ENCODE data around the gene MAN2B2.

MAN2B2 gene

DNA sequence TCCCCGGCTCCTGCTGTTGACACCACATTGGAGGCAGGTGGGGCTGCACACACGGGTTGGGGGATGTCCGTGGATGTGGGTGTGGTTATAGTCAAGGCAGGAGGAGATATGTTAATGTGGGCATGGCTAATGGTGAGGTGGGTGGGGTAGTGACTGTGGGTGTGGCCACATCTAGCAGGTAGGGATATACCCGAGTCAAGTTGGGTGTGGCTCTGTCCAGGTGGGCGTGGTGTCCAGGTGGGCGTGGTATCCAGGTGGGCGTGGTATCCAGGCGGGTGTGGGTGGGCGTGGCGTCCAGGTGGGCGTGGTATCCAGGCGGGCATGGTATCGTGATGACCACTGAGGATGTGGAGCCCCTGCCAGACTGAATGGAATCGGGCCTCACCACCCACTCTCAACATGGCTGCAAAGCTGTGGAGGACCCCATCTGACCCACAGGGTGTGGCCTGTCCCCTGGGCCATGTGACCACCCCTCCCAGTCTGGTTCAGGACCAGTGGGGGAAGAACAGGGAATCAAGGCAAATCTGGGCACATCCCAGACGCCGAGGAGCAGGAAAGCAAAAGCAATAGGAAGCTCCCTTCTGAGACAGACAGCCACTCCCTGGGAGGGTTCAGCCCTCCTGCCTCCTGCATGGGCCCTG lies 21.0 kb downstream of the MAN2B2 start:
- DNase-seq = no peak

DNA sequence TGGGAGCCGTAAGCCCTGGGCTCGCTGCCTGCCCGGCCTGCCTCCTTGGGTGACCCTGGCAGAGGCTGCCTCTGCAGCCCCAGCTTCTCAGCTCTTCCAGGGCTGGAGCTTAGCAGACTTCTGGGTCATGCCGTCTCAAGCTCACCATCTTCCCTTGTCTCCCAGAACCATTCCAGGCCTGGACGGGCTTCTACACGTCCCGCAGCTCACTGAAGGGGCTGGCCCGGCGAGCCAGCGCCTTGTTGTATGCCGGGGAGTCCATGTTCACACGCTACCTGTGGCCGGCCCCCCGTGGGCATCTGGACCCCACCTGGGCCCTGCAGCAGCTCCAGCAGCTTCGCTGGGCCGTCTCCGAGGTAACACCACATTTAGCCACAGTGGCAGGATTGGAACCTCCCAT lies 22.0 kb downstream of the MAN2B2 start:
- DNase-seq = no peak

GRCh38 chr4:6598127-6598526 lies 23.1 kb downstream of the MAN2B2 start:
- no peak for DNase-seq

GRCh38 chr4:6598641-6599040 lies 23.7 kb downstream of the MAN2B2 start:
- DNase-seq = no peak

- no peak for DNase-seq
Observed at GRCh38 chr4:6601661-6602250, 26.8 kb downstream of the MAN2B2 start.

DNA sequence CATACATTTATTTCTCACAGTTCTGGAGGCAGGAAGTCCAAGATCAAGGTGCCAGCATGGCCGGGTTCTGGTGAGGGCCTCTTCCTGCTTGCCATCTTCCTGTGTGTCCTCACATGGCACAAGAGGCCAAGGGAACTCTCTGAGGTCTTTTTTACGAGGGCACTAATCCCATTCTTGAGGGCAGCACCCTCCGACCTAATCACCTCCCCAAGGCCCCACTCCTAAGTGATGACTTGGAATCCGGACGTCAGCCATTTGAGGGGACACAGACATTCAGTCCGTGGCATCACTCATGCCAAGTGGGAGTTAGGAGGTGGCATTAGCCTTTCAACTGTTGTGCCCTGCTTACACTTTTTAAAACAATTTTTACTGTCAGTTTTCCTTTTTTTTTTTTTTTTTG lies 27.3 kb downstream of the MAN2B2 start:
- DNase-seq = no peak

DNA sequence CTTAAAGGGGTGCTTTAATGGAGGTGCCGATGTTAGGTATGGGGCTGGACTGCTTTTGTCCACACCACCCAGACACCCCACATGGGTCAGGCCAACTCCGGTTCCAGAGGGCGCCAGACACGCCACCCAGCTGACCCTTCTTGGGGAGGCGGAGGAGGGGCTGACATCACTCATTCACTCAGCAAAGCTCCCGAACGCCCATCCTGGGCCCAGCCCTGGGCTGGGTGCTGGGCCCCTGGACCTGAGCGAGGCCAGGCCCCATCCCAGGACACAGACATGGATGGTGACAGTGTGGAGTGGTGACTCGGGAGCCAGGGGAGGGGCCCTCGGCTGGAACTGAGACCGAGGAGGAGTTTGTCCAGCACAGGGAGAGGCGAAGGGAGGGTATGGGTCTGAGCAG lies 28.1 kb downstream of the MAN2B2 start:
- no peak for DNase-seq

DNA sequence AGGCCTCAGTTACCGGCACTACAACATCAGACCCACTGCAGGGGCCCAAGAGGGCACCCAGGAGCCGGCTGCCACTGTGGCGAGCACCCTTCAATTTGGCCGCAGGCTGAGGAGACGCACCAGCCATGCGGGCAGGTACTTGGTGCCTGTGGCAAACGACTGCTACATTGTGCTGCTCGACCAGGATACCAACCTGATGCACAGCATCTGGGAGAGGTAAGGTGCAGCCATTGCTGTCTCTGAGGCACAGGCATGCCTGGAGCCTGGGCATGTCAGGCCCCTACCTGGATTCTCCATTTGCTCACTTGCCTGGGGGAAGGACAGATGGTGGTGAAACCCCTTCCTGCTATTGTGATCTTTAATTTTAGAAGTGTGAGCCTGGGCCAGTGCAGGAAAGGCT lies 30.1 kb downstream of the MAN2B2 start:
- DNase-seq = no peak

GRCh38 chr4:6605605-6606004 lies 30.6 kb downstream of the MAN2B2 start:
- DNase-seq = no peak

- no peak for DNase-seq
Observed at GRCh38 chr4:6606465-6607235, 31.7 kb downstream of the MAN2B2 start.

DNA sequence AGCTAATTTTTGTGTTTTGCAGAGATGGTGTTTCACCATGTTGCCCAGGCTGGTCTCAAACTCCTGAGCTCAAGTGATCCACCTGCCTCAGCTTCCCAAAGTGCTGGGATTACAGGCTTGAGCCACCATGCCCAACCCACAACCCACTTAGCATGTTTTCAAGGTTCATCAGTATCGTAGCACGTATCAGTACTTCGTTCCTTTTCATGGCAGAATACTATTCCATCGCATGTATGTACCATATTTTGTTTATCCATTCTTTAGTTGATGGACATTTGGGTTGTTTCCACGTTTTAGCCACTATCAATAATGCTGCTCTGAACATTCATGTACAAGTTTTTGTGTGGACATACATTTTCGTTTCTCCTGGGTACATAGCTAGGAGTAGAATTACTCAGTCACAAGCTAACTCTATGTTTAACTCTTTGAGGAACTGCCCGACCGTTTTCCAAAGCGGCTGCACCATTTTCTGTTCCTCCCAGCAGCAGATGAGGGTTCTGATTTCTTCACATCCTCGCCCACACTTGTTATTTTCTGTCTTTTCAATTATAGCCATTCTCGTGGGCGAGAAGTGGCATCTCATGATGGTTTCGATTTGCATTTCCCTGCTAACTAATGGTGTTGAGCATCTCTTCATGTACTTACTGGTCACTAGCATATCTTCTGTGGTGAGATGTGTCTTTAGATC lies 32.5 kb downstream of the MAN2B2 start:
- no peak for DNase-seq

GRCh38 chr4:6608758-6609414 lies 33.9 kb downstream of the MAN2B2 start:
- no peak for DNase-seq

- DNase-seq = no peak
Observed at GRCh38 chr4:6609415-6610079, 34.6 kb downstream of the MAN2B2 start.

- no peak for DNase-seq
Observed at GRCh38 chr4:6610856-6611430, 36.0 kb downstream of the MAN2B2 start.

- no peak for DNase-seq
Observed at GRCh38 chr4:6612961-6613675, 38.1 kb downstream of the MAN2B2 start.

- DNase-seq = no peak
Observed at GRCh38 chr4:6613676-6614651, 39.0 kb downstream of the MAN2B2 start.

GRCh38 chr4:6614701-6615230 lies 39.8 kb downstream of the MAN2B2 start:
- DNase-seq = no peak

DNA sequence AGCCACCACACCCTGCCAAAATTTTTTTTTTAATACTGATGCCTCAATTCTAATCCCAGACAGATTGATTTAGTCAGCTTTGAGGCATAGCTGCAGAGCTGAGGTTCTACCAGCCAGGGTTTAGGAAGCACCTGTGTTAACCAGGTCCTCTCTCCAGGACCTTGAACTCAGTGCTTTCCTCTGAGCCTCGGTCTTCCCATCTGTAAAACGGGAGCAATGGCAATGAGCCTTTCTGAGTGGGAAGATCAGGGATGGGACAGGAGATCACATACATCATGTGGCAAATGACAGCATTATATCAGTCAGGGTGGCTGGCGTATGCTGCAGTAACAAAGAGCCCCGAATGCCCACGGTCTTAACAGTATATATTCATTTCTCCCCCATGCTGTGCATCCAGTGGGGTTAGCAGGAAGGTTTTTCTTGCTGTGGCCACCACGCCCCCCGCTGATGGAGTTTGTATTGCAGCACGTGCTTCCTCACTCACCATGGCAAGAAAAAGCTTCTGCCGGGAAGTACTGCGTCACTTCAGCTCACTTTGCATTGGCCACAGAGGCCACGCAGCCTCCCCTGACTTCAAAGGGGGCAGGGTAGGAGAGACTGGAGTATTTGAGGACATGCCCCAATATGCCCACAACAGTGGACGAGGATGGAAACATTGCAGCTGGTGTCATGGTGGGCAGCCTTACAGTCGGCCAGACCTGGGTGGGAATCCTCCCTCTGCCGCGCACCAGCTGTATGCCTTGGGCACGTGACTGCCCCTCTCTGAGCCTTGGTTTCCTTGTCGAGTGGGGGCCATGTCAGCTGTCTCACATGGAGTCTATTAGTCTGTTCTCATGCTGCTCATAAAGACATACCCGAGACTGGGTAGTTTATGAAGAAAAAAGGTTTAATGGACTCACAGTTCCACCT lies 41.4 kb downstream of the MAN2B2 start:
- no peak for DNase-seq

- DNase-seq = no peak
Observed at GRCh38 chr4:6617246-6617645, 42.3 kb downstream of the MAN2B2 start.

Data from cortex of kidney (tissue), 1 donor.